GM12878 (cell line): ENCODE results near the gene DDX56. TPM values are rescaled to one million over a fixed set of nuclear protein-coding genes. Genes with fewer than 3 reads are reported as not detected.

ENCODE experiments used
- ATAC-seq: fragments of 200-7000 bp; cut with Tn5 transposase; 3 replicates; pipeline ENCODE4 v1.9.1; 2020; ENCODE audit warnings: mild to moderate bottlenecking, moderate library complexity
- BruUV-seq: library from RNA; stranded (reverse); fragments of 400-500 nt; replicated peaks from 2 replicates; lab custom pipeline; 2021; lab: Mats Ljungman, UMichigan
- CTCF ChIA-PET: fragments of 300-600 bp; sonication (Branson Sonifier 250); formaldehyde crosslinking; extraction: SDS; loops from one replicate; lab custom pipeline; 2021; ENCODE audit warnings: inconsistent platforms; lab: Yijun Ruan, JAX
- POLR2A ChIA-PET: fragments of 350-600 bp; formaldehyde crosslinking; extraction: SDS; loops from one replicate; lab custom pipeline; 2021; ENCODE audit warnings: inconsistent platforms; lab: Charles Lee
- RAD21 ChIA-PET: fragments of 300-600 bp; sonication (Branson Sonifier 250); formaldehyde crosslinking; loops from one replicate; lab custom pipeline; 2023; ENCODE audit warnings: antibody characterized with exemption; ENCODE audit not compliant: unreplicated experiment; lab: Charles Lee
- SMC1A ChIA-PET: fragments of 300-600 bp; sonication (Branson Sonifier 250); formaldehyde crosslinking; loops from one replicate; lab custom pipeline; 2023; ENCODE audit not compliant: unreplicated experiment, uncharacterized antibody; lab: Charles Lee
- DNase-seq: peaks from one replicate; pipeline ENCODE4 v3.0.0-alpha.2; 2011; ENCODE audit warnings: low read depth, low spot score
- FAIRE-seq: peaks from 3 replicates; lab custom pipeline; 2011; peaks lifted over from hg19 to GRCh38; lab: Jason Lieb, UNC
- H2AFZ ChIP-seq: 2 replicates; pipeline ENCODE4 v1.6.0; 2011; ENCODE audit warnings: low read depth, low read length, control low read depth; ENCODE audit not compliant: control insufficient read depth
- H3K27ac ChIP-seq: 2 replicates; pipeline ENCODE4 v1.5.1; 2011; ENCODE audit warnings: control low read depth; ENCODE audit not compliant: control insufficient read depth, insufficient read depth
- H3K27me3 ChIP-seq, 2 experiments: replicated peaks in 1 of 2; 2 replicates each; pipeline versions ENCODE4 v1.6.0 to v1.6.1; 2011; ENCODE audit warnings: low read length in 1 of 2; ENCODE audit not compliant: control insufficient read depth in 2 of 2, insufficient read depth in 2 of 2
- H3K36me3 ChIP-seq, 2 experiments: 2 replicates each; pipeline ENCODE4 v1.5.1; 2011; ENCODE audit warnings: low read length in 1 of 2; ENCODE audit not compliant: control insufficient read depth in 2 of 2, insufficient read depth in 2 of 2
- H3K4me1 ChIP-seq: 2 replicates; pipeline ENCODE4 v1.6.1; 2011; ENCODE audit warnings: mild to moderate bottlenecking, low read length, moderate library complexity, mixed read lengths; ENCODE audit not compliant: control insufficient read depth, insufficient read depth
- H3K4me2 ChIP-seq: 2 replicates; pipeline ENCODE4 v1.6.0; 2011; ENCODE audit warnings: control low read depth; ENCODE audit not compliant: control insufficient read depth, insufficient read depth
- H3K4me3 ChIP-seq: fragments of 200-600 bp; sonication (generic); 2 replicates; pipeline ENCODE4 v1.5.1; 2016
- H3K79me2 ChIP-seq: 2 replicates; pipeline ENCODE4 v1.6.0; 2011; ENCODE audit warnings: low read length; ENCODE audit not compliant: control insufficient read depth, insufficient read depth
- H3K9ac ChIP-seq: 2 replicates; pipeline ENCODE4 v1.8.0; 2011; ENCODE audit warnings: low read length, control low read depth, mixed read lengths; ENCODE audit not compliant: control insufficient read depth, insufficient read depth
- H3K9me3 ChIP-seq: replicated peaks from 3 replicates; pipeline ENCODE4 v1.5.1; 2011; ENCODE audit warnings: mild to moderate bottlenecking, low read length; ENCODE audit not compliant: control insufficient read depth, insufficient read depth
- H4K20me1 ChIP-seq: 2 replicates; pipeline ENCODE4 v1.6.0; 2011; ENCODE audit not compliant: control insufficient read depth, insufficient read depth
- BACH1 ChIP-seq: fragments of 450-650 bp; IDR thresholded peaks from 2 replicates; pipeline ENCODE4 v1.6.1; 2017; ENCODE audit warnings: mild to moderate bottlenecking, borderline replicate concordance
- CHD4 ChIP-seq: fragments of 200-600 bp; sonication (generic); IDR thresholded peaks from 2 replicates; pipeline ENCODE4 v1.6.1; 2016; ENCODE audit warnings: mild to moderate bottlenecking
- E2F8 ChIP-seq: fragments of 450-650 bp; IDR thresholded peaks from 2 replicates; pipeline ENCODE4 v1.6.1; 2018; ENCODE audit warnings: mild to moderate bottlenecking, low read depth, moderate library complexity; ENCODE audit not compliant: partially characterized antibody
- FOS ChIP-seq: IDR thresholded peaks from 3 replicates; pipeline ENCODE4 v1.6.1; 2011; ENCODE audit warnings: borderline replicate concordance; ENCODE audit not compliant: insufficient read length; ENCODE audit errors: extremely low read depth
- NBN ChIP-seq: fragments of 450-650 bp; IDR thresholded peaks from 2 replicates; pipeline ENCODE4 v1.6.1; 2016
- NFYB ChIP-seq: IDR thresholded peaks from 2 replicates; pipeline ENCODE4 v1.6.1; 2011; ENCODE audit warnings: low read depth, mild to moderate bottlenecking, low read length, improper control_type of control experiment, moderate library complexity; ENCODE audit not compliant: insufficient read depth
- SPI1 ChIP-seq: IDR thresholded peaks from 2 replicates; pipeline ENCODE4 v1.6.1; 2011; ENCODE audit warnings: low read depth, mild to moderate bottlenecking, low read length, moderate library complexity, borderline replicate concordance; ENCODE audit not compliant: insufficient read depth
- SRF ChIP-seq, 2 experiments: IDR thresholded peaks; 2 replicates each; pipeline ENCODE4 v1.6.1; 2011; ENCODE audit warnings: low read depth in 2 of 2, low read length in 2 of 2, mild to moderate bottlenecking in 1 of 2, moderate library complexity in 1 of 2
- TAF1 ChIP-seq: IDR thresholded peaks from 2 replicates; pipeline ENCODE4 v1.6.1; 2011; ENCODE audit warnings: mild to moderate bottlenecking, low read depth, low read length, borderline replicate concordance
- TCF3 ChIP-seq: IDR thresholded peaks from 2 replicates; pipeline ENCODE4 v1.6.1; 2012; ENCODE audit warnings: low read depth, mild to moderate bottlenecking, low read length, borderline replicate concordance; ENCODE audit not compliant: insufficient read depth
- ZNF207 ChIP-seq: fragments of 450-650 bp; IDR thresholded peaks from 2 replicates; pipeline ENCODE4 v1.6.1; 2014; ENCODE audit warnings: antibody characterized with exemption, mild to moderate bottlenecking, borderline replicate concordance
- ZNF24 ChIP-seq: fragments of 450-650 bp; IDR thresholded peaks from 2 replicates; pipeline ENCODE4 v1.6.1; 2017; ENCODE audit warnings: antibody characterized with exemption, mild to moderate bottlenecking
- ZNF622 ChIP-seq: fragments of 450-650 bp; IDR thresholded peaks from 2 replicates; pipeline ENCODE4 v1.6.1; 2017; ENCODE audit warnings: mild to moderate bottlenecking, inconsistent platforms
- ZZZ3 ChIP-seq: IDR thresholded peaks from 2 replicates; pipeline ENCODE4 v1.6.1; 2011; ENCODE audit warnings: low read depth; ENCODE audit not compliant: control insufficient read depth, insufficient read length
- WGBS: methylation state at CpG from one replicate; pipeline ENCODE4 v1.1.6; 2016; ENCODE audit warnings: low lambda C conversion rate; ENCODE audit not compliant: insufficient replicate concordance, insufficient coverage; ENCODE audit errors: missing lambda C conversion rate; 5-methylcytosine and 5-hydroxymethylcytosine counted together
- in situ Hi-C: fragments of 300-500 bp; cut with MboI; formaldehyde crosslinking; loops from 9 replicates; pipeline ENCODE4 v1.14.3; 2018; ENCODE audit warnings: mixed read lengths
- intact Hi-C: fragments of 100-400 bp; cut with micrococcal nuclease; formaldehyde crosslinking; loops from one replicate; pipeline ENCODE4 v1.14.2; 2022; ENCODE audit not compliant: unreplicated experiment
- polyA plus RNA-seq, 11 experiments: library from polyadenylated mRNA; depleted of rRNA in 4 of 11; unstranded in 6 of 11; stranded (reverse) in 5 of 11; fragments of >200 nt; fragmentation: Nextera tagmentation in 4 of 11; fragmentation: Illumina TruSeq in 1 of 11; extraction: Ambion mirVana in 4 of 11; extraction: Trizol in 1 of 11; gene quantifications; 1 replicate in 1 of 11; 2 replicates in 10 of 11; pipeline versions ENCODE4 v1.2.1 to v1.2.3, GENCODE V29; 2011 to 2016; ENCODE audit warnings: inconsistent platforms in 2 of 11, missing spikeins in 2 of 11, low read depth in 1 of 11
- total RNA-seq, 4 experiments: library from RNA; depleted of rRNA in 3 of 4; stranded (reverse); fragments of >200 nt in 3 of 4; fragmentation: Illumina TruSeq in 1 of 4; extraction: Trizol in 1 of 4; gene quantifications; 2 replicates each; pipeline versions ENCODE4 v1.2.1 to v1.2.3, GENCODE V29; 2013 to 2021
- TF ChIP-seq, protein P1 (sequence below): IDR thresholded peaks from 2 replicates; pipeline ENCODE4 v1.6.1; 2011; ENCODE audit warnings: borderline replicate concordance, low read depth, mild to moderate bottlenecking, moderate library complexity, mixed read lengths, low read length; ENCODE audit not compliant: insufficient read depth; ENCODE audit errors: extremely low read length
- TF ChIP-seq, protein P2 (sequence below): IDR thresholded peaks from 2 replicates; pipeline ENCODE4 v1.6.1; 2012; ENCODE audit warnings: low read depth, low read length, improper control_type of control experiment
- TF ChIP-seq, protein P3 (sequence below): fragments of 450-650 bp; IDR thresholded peaks from 2 replicates; pipeline ENCODE4 v1.6.1; 2014; ENCODE audit warnings: mild to moderate bottlenecking
- TF ChIP-seq, protein P4 (sequence below): IDR thresholded peaks from 2 replicates; pipeline ENCODE4 v1.6.1; 2011; ENCODE audit warnings: low read depth, low read length, improper control_type of control experiment, borderline replicate concordance

DDX56 gene
- total and polyA plus RNA-seq, 10 of the 15 experiments (the other 5 are each of a cell fraction or from before 2014, with no cell fraction given) = 19.8 to 136 (median 81.3) TPM

DNA sequence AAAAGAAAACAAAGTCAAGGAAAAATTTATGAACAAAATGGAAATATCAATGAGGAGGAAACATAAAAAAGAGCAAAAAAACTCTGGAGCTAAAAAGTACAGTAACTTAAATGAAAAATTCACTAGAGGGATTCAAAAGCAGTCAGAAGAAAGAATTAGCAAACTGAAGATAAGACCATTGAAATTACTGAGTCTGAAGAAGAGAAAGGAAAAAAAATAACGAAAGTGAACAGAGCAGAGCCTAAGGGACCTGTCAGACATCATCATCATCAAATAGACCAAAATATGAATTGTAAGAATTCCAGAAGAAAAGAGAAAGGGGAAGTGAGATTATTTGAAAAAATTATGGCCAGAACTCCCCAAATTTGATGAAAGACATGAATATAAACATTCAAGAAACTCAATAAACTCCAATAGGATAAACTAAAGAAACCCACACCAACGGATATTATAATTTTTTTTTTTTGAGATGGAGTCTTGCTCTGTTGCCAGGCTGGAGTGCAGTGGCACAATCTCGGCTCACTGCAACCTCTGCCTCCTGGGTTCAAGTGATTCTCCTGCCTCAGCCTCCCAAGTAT lies 48.8 kb downstream of the DDX56 start:
- SMC1A ChIA-PET = no interaction called here
- no peak for ATAC-seq
- POLR2A ChIA-PET = no interaction called here
- FAIRE-seq = no peak
- 9% methylated on average over 3 of the region's 3 CpGs for WGBS
- Histone ChIP-seq H3K79me2 (no peaks in the 10 kb centered on the region), H3K27me3 (peaks cover 2 to 7% of the 10 kb centered on the region in 2 experiments), H3K4me1 (no peaks in the 10 kb centered on the region), H3K9me3 (no peaks in the 10 kb centered on the region), H3K9ac (no peak overlapping the region), H3K36me3 (no peaks in the 10 kb centered on the region), H3K27ac (no peak overlapping the region), H4K20me1 (no peaks in the 10 kb centered on the region), H3K4me2 (no peak overlapping the region), H2AFZ (no peak overlapping the region), H3K4me3 (no peak overlapping the region)
- in situ Hi-C loops = no loop called here
- no TSS peak for BruUV-seq
- DNase-seq = no peak
- RAD21 ChIA-PET = no interaction called here
- CTCF ChIA-PET = interaction anchor here (2.6 kb wide), 1 partner anchor 10 kb away, joined by 8 read pairs; no protein-coding TSS in a partner anchor
- intact Hi-C loops = no loop called here
- TF ChIP-seq E2F8 = no peak
- no peak for TF ChIP-seq SPI1
- TF ChIP-seq, protein P1, sequence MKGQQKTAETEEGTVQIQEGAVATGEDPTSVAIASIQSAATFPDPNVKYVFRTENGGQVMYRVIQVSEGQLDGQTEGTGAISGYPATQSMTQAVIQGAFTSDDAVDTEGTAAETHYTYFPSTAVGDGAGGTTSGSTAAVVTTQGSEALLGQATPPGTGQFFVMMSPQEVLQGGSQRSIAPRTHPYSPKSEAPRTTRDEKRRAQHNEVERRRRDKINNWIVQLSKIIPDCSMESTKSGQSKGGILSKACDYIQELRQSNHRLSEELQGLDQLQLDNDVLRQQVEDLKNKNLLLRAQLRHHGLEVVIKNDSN = no peak
- no peak for TF ChIP-seq ZNF622
- no peak for TF ChIP-seq TCF3
- TF ChIP-seq CHD4 = no peak
- no peak for TF ChIP-seq FOS
- TF ChIP-seq, protein P2, sequence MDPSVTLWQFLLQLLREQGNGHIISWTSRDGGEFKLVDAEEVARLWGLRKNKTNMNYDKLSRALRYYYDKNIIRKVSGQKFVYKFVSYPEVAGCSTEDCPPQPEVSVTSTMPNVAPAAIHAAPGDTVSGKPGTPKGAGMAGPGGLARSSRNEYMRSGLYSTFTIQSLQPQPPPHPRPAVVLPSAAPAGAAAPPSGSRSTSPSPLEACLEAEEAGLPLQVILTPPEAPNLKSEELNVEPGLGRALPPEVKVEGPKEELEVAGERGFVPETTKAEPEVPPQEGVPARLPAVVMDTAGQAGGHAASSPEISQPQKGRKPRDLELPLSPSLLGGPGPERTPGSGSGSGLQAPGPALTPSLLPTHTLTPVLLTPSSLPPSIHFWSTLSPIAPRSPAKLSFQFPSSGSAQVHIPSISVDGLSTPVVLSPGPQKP = no peak
- no peak for TF ChIP-seq NFYB
- no peak for TF ChIP-seq TAF1
- no peak for TF ChIP-seq NBN
- no peak for TF ChIP-seq BACH1
- TF ChIP-seq, protein P3, sequence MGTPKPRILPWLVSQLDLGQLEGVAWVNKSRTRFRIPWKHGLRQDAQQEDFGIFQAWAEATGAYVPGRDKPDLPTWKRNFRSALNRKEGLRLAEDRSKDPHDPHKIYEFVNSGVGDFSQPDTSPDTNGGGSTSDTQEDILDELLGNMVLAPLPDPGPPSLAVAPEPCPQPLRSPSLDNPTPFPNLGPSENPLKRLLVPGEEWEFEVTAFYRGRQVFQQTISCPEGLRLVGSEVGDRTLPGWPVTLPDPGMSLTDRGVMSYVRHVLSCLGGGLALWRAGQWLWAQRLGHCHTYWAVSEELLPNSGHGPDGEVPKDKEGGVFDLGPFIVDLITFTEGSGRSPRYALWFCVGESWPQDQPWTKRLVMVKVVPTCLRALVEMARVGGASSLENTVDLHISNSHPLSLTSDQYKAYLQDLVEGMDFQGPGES = no peak
- TF ChIP-seq ZZZ3 = no peak
- TF ChIP-seq ZNF24 = no peak
- no peak for TF ChIP-seq SRF (IDR thresholded peaks at IDR 0.05; ENCODE audit: low read depth in 2 of 2, low read length in 2 of 2)
- TF ChIP-seq, protein P4, sequence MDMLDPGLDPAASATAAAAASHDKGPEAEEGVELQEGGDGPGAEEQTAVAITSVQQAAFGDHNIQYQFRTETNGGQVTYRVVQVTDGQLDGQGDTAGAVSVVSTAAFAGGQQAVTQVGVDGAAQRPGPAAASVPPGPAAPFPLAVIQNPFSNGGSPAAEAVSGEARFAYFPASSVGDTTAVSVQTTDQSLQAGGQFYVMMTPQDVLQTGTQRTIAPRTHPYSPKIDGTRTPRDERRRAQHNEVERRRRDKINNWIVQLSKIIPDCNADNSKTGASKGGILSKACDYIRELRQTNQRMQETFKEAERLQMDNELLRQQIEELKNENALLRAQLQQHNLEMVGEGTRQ = no peak
- no peak for TF ChIP-seq ZNF207
